SKM-1 treated with dmso at 0.1 percent for 144 hours (cell line): Measurements from ENCODE around the gene YJU2.
A peak's percentile ranks its signal among the peaks of the same experiment; 100 is the strongest.
"Not testable (repeated sequence)": the region's sequence is repeated elsewhere in the genome, so short reads cannot be mapped to it uniquely, and the experiment has no call there.

Experiments used
- DNase-seq: peaks from one replicate; lab custom pipeline; 2025; ENCODE audit not compliant: unreplicated experiment; lab: John Stamatoyannopoulos, UW

YJU2 gene

GRCh38 chr19:4246767-4247593 is at the start of gene YJU2:
TSS of gene YJU2 (plus strand) at chr19:4247080. CDS start at chr19:4247147, 67 bp downstream.
- peak; percentile 98 for DNase-seq

DNA sequence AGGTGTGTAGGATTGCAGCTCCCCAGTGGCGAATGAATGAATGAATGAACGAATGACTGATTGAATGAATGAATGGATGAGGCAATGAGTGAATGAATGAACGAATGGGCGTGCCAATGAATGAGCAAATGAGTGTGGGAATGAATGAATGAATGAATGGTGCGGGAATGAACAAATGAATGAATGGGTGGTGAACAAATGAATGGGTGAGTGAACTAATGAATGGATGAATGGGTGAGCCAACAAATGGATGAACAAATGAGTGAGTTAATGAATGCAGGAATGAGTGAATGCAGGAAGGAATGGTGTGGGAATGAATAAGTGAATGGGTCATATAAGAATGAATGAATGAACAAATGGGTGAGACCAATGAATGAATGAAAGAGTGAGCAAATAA is 49.7 kb upstream of the YJU2 start:
- DNase-seq: no peak

- no peak for DNase-seq
These were observed 49.0 kb upstream of the YJU2 start for GRCh38 chr19:4197625-4198466.

GRCh38 chr19:4198467-4199126 is 48.3 kb upstream of the YJU2 start:
- no peak for DNase-seq

GRCh38 chr19:4199699-4200293 is 47.1 kb upstream of the YJU2 start:
- no peak for DNase-seq

- DNase-seq: no peak
These were observed 45.8 kb upstream of the YJU2 start for GRCh38 chr19:4200940-4201542.

DNA sequence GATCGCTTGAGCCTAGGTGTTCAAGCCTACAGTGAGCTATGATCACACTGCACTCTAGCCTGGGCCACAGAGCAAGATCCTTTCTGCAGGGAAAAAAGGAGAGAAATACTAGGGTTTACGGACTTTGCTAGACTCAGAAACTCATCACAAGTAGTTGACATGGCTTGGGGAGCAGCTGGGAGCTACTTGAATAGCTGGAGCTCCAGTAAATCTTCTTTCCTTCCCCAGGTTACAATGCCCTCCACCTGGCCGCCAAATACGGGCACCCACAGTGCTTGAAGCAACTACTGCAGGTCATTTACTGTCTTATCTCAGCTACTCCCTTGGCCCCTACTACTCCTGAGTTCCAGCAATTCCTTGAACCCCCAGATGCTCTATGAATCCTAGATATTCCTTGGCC is 45.1 kb upstream of the YJU2 start:
- no peak for DNase-seq

DNA sequence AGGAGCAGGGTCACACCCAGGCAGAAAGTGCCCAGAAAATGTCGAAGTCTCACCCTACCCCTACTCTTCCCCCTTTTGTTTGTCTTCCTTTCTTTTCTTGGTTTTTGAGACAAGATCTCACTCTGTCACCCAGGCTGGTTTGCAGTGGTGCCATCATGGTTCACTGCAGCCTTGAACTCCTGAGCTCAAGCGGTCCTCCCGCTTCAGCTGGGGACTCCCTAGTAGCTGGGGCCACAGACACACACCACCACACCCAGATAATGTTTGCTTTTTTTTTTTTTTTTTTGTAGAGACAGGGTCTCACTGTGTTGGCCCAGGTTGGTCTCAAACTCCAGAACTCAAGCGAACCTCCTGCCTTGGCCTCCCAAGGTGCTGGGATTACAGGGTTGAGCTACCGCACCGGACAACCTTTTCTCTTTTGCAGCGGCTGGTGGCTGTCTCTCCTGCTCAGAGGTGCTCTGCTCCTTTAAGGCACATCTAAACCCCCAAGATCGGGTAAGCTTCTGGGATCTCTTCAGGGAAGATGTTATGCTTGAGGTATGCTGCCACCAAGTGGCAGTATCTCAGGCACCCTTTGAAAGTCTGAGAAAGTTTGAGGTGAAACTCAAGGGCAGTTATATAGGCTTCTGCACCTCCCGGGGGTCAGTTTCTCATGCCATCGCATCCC is 39.9 kb upstream of the YJU2 start:
- no peak for DNase-seq

- peak; percentile 17 for DNase-seq
These were observed 38.3 kb upstream of the YJU2 start for GRCh38 chr19:4208385-4209094.

DNA sequence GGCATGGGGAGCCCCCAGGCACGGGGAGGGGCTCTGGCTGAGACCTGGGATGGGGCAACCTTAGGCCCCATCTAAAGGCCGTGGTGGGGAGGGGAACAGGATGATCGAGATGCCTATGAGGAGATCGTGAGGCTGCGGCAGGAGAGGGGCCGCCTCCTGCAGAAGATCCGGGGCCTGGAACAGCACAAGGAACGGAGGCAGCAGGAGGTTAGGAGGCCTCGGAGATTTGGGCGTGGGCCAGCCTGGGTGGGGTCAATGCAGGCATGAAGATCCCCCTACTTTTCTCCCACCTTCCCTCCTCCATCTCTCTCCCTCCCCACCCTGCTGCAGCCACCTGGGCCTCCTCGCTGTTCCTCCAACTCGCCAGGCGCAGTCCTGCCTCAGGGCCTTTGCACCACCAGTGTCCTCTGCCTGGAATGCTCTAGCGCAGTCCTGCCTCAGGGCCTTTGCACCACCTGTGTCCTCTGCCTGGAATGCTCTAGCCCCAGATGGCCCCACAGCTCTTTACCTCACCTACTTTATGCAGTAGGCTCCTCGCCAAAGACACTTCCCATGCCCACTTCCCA is 36.6 kb upstream of the YJU2 start:
- no peak for DNase-seq

DNA sequence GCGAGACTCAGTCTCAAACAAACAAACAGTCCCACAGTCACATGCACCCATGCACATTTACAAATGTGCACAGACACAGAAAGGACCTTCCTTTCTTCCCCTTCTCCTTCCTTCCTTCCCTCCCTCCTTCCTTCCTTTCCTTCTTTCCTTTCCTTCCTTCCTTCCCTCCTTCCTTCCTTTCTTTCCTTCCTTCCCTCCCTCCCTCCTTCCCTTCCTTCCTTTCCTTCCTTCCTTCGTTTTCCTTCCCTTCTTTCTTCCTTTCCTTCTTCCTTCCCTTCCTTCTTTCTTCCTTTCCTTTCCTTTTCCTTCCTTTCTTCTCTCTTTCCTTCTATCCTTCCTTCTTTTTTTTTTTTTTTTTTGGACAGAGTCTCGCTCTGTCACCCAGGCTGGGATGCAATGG is 33.8 kb upstream of the YJU2 start:
- no peak for DNase-seq

DNA sequence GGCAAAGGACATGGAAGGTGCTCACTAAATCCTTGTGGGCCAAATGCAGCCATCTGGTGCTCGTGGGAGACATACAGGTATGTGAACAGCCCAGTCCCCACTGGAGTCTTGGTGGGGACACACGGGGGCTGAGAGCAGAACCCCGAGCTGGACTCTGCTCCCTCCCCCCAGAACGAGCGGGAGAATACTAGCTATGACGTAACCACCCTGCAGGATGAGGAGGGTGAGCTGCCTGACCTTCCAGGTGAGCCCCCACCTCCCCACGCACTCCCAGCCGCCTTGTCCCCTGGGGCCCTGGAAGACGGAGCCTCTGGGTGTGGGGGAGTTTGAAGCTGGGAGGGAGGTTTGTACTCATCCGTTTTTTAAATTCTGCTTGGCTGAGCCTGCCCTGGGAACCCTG is 31.1 kb upstream of the YJU2 start:
- no peak for DNase-seq

- DNase-seq: no peak
These were observed 30.0 kb upstream of the YJU2 start for GRCh38 chr19:4216846-4217245.

GRCh38 chr19:4217429-4218264 is 29.2 kb upstream of the YJU2 start:
- no peak for DNase-seq

DNA sequence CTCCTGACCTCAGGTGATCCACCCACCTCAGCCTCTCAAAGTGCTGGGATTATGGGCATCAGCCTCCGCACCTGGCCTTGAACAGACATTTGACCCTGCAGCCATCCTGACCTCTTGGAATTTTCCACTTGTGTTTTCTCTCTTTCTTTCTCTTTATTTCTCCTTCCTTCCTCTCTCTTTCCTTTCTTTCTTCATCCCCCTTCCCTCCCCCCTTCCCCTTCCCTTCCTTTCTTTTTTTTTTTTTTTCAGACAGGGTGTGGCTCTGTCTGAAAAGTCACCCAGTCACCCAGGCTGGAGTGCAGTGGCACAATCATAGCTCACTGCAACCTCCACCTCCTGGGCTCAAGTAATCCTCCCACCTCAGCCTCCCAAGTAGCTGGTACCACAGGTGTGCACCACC is 28.4 kb upstream of the YJU2 start:
- DNase-seq: not testable (repeated sequence)

GRCh38 chr19:4220188-4220587 is 26.7 kb upstream of the YJU2 start:
- no peak for DNase-seq

DNA sequence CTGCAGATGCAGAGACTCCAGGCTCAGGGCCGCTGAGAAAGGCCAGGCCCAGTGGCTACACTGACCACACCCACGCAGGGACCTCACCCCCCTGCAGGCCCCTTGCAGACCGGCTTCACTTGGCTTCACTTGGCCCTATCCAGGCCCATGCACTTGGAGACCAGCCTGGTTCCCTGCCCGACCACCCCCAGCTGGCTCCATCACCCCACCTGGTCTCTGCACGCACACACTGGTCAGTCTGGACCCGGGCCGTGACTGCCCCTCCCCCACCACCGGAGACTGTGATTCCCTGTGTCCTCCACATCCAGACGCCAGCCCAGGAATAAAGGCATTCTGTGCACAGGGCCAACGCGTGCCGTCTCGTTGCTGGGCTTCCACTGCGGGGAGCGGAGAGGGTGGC is 22.4 kb upstream of the YJU2 start:
- no peak for DNase-seq

- DNase-seq: no peak
These were observed 21.0 kb upstream of the YJU2 start for GRCh38 chr19:4225885-4226284.

- no peak for DNase-seq
These were observed 19.1 kb upstream of the YJU2 start for GRCh38 chr19:4227771-4228170.
